GM18507 (cell line): ENCODE data around the gene SNRNP48.
A peak's percentile ranks its signal among the peaks of the same experiment; 100 is the strongest.

Experiments used
- DNase-seq: peaks from one replicate; pipeline ENCODE4 v3.0.0; 2011; ENCODE audit warnings: low read depth; ENCODE audit not compliant: insufficient read length; ENCODE audit errors: extremely low spot score
- FAIRE-seq: peaks from 2 replicates; lab custom pipeline; 2011; peaks lifted over from hg19 to GRCh38; lab: Jason Lieb, UNC

The SNRNP48 gene

GRCh38 chr6:7589949-7590917 is at the start of gene SNRNP48:
TSS of gene SNRNP48 (plus strand) at chr6:7590198. CDS start at chr6:7590258, 60 bp downstream.
- peak; percentile 93 for FAIRE-seq
- DNase-seq: peak; percentile 84

- no peak for FAIRE-seq
These were observed 49.4 kb upstream of the SNRNP48 start for GRCh38 chr6:7540595-7540994.

GRCh38 chr6:7541175-7542064 is 48.6 kb upstream of the SNRNP48 start, which contains the start of gene DSP:
TSS of gene DSP (plus strand) at chr6:7541671. CDS start at chr6:7541916, 245 bp downstream.
- DNase-seq (no peak), FAIRE-seq (no peak)

More at GRCh38 chr6:7540595-7540994, 49.4 kb upstream of the SNRNP48 start:
- DNase-seq: no peak

- FAIRE-seq (no peak), DNase-seq (no peak)
These were observed 47.7 kb upstream of the SNRNP48 start for GRCh38 chr6:7542065-7542873.

- FAIRE-seq (no peak), DNase-seq (no peak)
These were observed 46.9 kb upstream of the SNRNP48 start for GRCh38 chr6:7542874-7543624.

GRCh38 chr6:7543789-7544424 is 46.1 kb upstream of the SNRNP48 start:
- FAIRE-seq: no peak
- DNase-seq: no peak

- DNase-seq (no peak), FAIRE-seq (no peak)
These were observed 45.4 kb upstream of the SNRNP48 start for GRCh38 chr6:7544597-7544996.

GRCh38 chr6:7545316-7546019 is 44.5 kb upstream of the SNRNP48 start:
- FAIRE-seq (no peak), DNase-seq (no peak)

- DNase-seq: no peak
- no peak for FAIRE-seq
These were observed 44.0 kb upstream of the SNRNP48 start for GRCh38 chr6:7546020-7546369.

GRCh38 chr6:7546383-7546782 is 43.6 kb upstream of the SNRNP48 start:
- FAIRE-seq (no peak), DNase-seq (no peak)

- DNase-seq (no peak), FAIRE-seq (no peak)
These were observed 43.1 kb upstream of the SNRNP48 start for GRCh38 chr6:7546896-7547295.

GRCh38 chr6:7547315-7547714 is 42.7 kb upstream of the SNRNP48 start:
- no peak for FAIRE-seq
- DNase-seq: no peak

GRCh38 chr6:7550433-7550801 is 39.6 kb upstream of the SNRNP48 start:
- FAIRE-seq (no peak), DNase-seq (no peak)

GRCh38 chr6:7554533-7555275 is 35.3 kb upstream of the SNRNP48 start:
- FAIRE-seq (no peak), DNase-seq (no peak)

- FAIRE-seq: no peak
These were observed 34.3 kb upstream of the SNRNP48 start for GRCh38 chr6:7555671-7556070.

GRCh38 chr6:7556394-7557106 is 33.4 kb upstream of the SNRNP48 start:
- FAIRE-seq: no peak
- no peak for DNase-seq

More at GRCh38 chr6:7555671-7556070, 34.3 kb upstream of the SNRNP48 start:
- no peak for DNase-seq
